Measurements from ENCODE around the gene VPS54.
A peak's percentile ranks its signal among the peaks of the same experiment; 100 is the strongest.

VPS54 gene

GRCh38 chr2:63842149-63843061 is 176.8 kb downstream of the VPS54 start:
- TF ChIP-seq CTCF (IDR thresholded peaks at IDR 0.05; ENCODE audit: low read length, missing control alignments), result no peak
- peak overlapping the region; percentile 96 for H3K4me3 ChIP-seq (replicated peaks; ENCODE audit: low read depth, low read length)
- DNase-seq (ENCODE audit: low read depth), result peak; percentile 80
